Sigmoid colon (tissue), 4 donors: ENCODE measurements around the gene GPC6.

Experiments used
- POLR2A ChIP-seq, 2 donors: fragments of 450-650 bp; IDR thresholded peaks; one replicate each; pipeline ENCODE4 v1.6.1; 2016; ENCODE audit warnings: antibody characterized with exemption in 2 of 2, mild to moderate bottlenecking in 2 of 2, moderate library complexity in 2 of 2
- POLR2AphosphoS5 ChIP-seq, 4 donors: sonication (generic); formaldehyde crosslinking; IDR thresholded peaks; one replicate each; pipeline ENCODE4 v1.6.1; 2017; ENCODE audit warnings: antibody characterized with exemption in 4 of 4
- TF ChIP-seq, protein P1 (sequence below), 4 experiments: fragments of 450-650 bp in 3 of 4; fragments of 200-600 bp in 1 of 4; IDR thresholded peaks; one replicate each; pipeline ENCODE4 v1.5.1; 2016 to 2019; ENCODE audit warnings: antibody characterized with exemption in 4 of 4, mild to moderate bottlenecking in 3 of 4, moderate library complexity in 2 of 4

DNA sequence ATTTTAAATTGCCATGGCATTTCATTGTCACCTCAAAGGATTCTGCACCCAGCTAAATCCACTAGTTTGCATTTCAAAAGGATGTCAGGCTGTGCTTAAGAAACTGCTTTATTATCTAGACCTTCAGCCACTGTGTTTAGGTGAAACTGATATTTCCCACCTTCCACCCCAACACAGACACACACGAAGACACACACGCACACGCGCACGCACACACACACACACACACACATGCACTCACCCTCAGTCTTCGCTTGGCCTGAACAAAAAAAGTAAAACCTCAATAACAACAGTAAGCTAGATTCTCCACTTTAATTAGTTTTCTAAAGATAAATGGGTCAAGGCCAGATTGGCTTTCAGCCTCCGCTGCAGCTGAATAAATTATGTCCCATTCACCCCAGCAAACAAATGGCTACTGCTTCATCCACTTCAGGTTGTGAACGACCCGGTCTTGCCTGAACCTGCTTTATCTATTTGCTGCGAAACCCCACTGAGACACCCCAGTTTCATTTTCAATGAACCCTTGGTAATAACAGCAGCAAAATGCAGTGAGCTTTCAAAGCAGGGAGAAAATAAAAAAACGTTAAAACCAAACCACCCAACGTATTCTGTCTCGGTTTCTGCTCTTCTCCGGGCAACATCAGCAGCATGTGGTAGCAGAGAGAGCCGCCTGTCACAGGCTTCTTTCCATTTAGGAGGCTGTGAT lies 1086.1 kb downstream of the GPC6 start:
- TF ChIP-seq, protein P1, sequence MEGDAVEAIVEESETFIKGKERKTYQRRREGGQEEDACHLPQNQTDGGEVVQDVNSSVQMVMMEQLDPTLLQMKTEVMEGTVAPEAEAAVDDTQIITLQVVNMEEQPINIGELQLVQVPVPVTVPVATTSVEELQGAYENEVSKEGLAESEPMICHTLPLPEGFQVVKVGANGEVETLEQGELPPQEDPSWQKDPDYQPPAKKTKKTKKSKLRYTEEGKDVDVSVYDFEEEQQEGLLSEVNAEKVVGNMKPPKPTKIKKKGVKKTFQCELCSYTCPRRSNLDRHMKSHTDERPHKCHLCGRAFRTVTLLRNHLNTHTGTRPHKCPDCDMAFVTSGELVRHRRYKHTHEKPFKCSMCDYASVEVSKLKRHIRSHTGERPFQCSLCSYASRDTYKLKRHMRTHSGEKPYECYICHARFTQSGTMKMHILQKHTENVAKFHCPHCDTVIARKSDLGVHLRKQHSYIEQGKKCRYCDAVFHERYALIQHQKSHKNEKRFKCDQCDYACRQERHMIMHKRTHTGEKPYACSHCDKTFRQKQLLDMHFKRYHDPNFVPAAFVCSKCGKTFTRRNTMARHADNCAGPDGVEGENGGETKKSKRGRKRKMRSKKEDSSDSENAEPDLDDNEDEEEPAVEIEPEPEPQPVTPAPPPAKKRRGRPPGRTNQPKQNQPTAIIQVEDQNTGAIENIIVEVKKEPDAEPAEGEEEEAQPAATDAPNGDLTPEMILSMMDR (IDR thresholded peaks at IDR 0.05): no peak
- TF ChIP-seq POLR2AphosphoS5 (IDR thresholded peaks at IDR 0.05) (no peak), POLR2A (IDR thresholded peaks at IDR 0.05) (no peak)
